Renal cortex interstitium (tissue), 11 donors: ENCODE data around the gene NOSIP. TPM values are rescaled to one million over a fixed set of nuclear protein-coding genes. Genes with fewer than 3 reads are reported as not detected.

Experiments
- DNase-seq, 11 donors: peaks; one replicate each; pipeline ENCODE4 v3.0.0-alpha.2; 2013; ENCODE audit warnings: low read depth in 9 of 11, low spot score in 4 of 11; ENCODE audit errors: extremely low read depth in 1 of 11
- polyA plus RNA-seq, 3 donors: library from polyadenylated mRNA; unstranded; fragments of 120-200 nt; gene quantifications; one replicate each; pipeline ENCODE4 v1.2.1, GENCODE V29; 2013; ENCODE audit not compliant: insufficient read length in 3 of 3

NOSIP gene
- polyA plus RNA-seq, 3 donors = 61.9 to 75.9 (median 67.5) TPM

DNA sequence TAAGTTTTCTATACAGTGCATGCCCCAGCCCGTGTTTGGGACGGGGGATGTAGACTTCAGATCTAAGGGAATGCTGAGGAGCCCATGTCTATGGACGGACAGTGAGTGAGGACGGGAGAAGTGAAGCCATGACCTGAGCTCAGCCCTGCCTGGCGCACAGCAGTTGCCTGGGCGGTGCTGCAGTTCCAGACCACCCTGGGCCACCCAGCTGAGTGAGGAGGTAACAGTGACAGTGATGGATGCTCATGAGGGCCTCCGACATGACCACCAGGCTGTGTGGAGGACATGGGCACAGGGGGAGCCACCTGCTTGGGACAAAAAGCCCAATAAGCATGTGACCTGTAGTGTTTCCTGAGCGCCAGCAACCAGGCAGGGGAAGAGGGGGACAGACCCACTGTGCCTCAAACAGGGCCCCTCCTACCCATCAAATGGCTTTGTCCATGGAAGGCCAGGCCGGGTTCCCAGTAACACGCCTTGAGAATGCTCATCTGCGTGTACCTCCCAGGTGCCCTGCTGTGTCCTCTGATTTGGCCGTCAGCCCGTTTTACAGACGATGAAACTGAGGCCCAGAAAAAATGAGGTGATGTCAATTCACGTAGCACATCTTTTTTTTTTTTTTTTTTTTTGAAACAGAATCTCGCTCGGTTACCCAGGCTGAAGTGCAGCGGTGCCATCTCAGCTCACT is 22.6 kb downstream of the NOSIP start:
- DNase-seq = no peak

DNA sequence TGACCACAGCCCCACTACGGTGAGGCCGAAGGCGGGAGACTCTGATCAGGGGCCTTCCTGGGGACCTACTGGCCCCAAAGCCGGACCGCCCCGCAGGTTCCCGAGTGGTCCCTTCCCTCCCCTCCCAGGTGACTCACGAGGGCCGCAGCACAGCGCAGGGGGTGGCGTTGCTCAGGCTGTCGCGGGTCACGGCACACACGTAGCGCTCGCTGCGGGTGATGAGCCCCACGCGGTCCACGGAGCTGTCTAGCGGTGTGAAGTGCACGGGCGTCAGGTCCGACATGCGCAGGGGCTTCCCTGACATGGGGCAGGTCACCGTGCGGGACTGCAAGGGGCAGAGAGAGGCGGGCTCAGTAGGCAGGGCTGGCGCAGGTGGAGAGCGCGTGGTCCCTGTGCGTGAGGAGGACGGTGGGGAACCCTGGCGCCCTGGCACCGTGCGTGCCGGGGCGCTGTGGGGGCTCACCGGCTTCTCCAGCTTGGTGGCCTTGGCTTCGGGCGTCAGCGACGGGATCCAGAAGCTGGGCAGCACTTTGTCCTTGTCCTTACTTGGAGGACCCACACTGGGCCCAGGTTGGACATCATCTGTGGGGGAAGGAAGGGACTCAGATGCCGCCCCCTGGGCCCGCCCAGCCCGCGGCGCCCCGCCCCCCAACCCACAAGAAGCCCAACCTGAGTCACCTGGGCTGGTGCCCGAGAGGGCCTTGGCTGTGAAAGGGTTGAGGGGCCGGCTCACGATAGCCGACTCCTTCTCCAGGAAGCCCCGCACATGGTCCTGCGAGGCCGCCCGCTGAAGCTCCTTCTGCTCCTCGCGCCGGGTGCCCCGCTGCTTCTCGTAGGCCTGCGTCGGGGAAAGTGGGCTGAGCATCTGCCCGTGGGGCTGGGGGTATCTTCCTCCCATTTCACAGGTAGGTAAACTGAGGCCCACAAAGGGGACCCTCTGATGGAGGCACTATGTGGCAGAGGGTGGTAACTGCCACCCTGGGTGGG is 23.7 kb downstream of the NOSIP start:
- no peak for DNase-seq

DNA sequence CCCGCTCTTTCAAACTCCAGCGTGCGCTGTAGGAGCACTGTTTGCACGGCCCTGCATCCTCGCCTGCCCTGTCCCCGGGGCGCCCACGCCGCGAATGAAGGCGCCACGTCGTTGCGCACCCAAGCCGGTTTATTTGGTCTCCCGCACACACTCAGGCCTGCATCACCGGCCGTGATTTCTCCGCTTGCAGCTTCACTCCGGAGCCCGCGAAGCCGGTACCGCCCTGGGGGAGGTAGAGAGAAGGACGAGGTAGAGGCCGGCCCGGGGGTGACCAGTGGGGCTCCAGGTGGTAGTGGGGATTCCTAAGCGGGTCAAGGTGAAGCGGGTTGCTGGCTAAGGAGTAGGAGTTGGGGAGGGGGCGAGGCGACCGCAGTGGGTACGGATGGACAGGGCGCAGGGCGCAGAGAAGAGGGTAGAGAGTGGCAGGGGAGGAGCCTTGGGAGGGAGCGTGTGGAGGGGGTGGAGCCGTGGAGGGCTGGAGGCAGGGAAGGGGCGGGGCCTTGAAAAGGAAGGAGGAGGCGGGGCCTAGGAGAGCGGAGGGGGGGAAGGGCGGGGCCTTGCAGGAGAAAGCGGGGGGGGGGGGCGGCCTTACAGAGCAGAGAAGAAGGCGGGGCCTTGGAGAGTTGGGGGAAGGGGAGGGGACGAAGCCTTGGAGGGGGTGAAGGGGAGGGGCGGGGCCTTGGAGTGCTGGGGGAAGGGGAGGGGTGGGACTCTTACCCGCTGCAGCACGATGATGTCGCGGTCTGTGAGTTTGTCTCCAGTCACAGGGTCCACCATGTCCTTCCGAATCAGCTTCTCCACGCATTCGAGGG is 24.6 kb downstream of the NOSIP start:
- DNase-seq = peak in 3 of 11 donors; percentile 44 to 56 (median 44)

DNA sequence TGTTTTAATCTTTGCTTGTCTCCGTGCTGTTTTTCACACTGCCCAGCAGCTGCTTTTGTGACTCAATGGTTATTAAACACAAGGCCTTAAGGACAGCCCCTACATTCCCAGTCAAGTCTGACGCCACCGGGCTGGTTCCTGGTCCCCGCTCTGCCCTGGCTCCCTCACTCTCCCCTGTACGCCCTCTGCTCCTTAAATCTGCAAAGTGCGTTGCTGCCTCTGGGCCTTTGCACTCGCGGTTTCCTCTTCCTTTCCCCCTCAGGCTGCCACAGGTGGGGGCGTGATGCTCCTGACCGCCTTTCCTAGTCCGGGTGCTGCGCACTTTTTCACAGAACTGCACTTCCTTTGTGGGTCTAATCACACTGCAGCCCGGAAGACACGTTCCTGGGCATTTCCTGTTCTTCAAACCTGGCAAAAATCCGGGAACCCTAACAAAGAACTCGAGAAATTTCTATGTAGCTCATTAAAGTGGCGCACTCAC is 25.6 kb downstream of the NOSIP start:
- no peak for DNase-seq

DNA sequence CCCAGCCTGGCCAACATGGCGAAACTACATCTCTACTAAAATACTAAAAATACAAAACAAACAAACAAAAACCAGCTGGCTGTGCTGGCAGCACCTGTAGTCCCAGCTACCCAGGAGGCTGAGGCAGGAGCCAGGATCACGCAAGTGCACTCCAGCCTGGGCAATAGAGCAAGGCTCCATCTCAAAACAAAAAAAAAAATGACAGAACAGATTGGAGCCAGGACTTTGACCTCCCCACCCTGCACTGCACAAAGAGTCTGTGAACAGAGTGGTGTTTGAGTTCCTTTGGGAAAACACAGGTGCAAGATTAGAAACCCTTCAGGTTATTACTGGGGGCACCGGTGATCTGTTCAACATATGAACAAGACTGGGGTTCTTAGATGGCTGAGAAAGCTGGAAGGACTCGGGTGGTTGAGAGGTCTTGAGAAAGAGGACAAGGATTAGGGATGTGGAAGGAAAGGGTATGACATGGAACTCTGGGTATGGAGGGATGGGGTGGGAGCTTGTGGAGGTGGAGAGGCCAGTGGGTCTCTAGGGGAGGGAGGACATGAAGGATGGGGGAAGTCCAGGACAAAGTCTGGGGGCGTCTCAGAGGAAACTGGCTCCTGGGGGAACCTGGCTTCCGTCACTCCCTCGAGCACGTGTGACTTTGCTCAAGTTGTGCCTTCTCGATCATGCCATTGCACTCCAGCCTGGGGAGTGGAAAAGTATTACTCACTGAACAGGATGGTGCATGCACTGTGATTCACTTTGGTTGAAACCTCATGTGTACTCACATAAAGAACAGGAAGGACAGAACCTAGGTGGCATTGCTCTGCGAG is 26.7 kb downstream of the NOSIP start:
- no peak for DNase-seq

DNA sequence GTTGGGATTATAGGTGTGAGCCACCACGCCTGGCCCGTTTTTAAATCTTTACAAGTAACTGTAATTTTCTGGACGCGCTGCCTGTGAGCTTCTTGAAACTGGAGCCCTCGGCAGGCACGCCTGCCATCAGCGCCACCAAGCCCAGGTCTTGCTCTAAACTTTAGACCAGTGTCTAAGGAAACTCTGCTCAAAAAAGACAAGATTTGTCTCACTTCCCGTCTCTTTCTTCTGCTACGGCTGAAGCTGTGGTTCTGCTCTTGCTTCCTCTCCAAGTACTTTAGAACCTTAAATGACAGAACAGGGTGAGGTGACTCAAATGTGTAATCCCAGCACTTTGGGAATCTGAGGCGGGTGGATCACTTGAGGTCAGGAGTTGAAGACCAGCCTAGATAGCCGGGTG is 27.6 kb downstream of the NOSIP start:
- no peak for DNase-seq

DNA sequence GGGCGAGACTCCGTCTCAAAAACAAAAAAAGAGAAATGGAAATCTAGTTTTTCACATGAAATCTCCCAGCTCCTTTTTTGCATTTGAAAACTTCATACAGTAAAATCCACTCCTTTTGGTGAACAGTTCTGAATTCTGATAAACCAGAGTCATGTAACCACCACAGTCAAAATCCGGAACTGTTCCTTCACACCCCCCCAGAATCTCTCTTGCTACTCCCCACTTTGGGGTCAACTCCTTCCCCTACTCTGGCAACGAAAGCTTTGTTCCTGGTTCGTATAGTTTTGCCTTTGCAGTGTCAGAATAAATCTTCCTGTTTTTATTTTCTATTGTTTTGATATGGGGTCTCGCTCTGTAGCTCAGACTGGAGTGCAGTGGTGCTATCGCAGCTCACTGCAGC is 28.8 kb downstream of the NOSIP start:
- no peak for DNase-seq

DNA sequence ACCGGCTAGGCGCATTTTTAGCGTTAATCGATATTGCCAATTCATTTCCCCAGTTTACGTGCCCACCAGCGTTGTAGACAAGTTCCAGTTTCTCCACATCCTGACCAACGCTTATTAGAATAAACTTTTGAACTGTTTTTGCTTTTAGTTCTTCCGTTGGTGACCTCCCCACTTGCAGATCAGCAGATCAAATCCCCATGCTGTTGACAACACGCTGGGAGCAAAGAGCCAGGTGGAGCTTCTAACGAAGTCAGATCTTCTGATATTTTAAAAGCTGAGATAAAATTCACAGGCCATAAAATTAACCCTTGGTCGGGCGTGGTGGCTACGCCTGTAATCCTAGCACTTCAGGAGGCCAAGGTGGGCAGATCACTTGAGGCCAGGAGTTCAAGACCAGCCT is 31.3 kb downstream of the NOSIP start:
- no peak for DNase-seq

DNA sequence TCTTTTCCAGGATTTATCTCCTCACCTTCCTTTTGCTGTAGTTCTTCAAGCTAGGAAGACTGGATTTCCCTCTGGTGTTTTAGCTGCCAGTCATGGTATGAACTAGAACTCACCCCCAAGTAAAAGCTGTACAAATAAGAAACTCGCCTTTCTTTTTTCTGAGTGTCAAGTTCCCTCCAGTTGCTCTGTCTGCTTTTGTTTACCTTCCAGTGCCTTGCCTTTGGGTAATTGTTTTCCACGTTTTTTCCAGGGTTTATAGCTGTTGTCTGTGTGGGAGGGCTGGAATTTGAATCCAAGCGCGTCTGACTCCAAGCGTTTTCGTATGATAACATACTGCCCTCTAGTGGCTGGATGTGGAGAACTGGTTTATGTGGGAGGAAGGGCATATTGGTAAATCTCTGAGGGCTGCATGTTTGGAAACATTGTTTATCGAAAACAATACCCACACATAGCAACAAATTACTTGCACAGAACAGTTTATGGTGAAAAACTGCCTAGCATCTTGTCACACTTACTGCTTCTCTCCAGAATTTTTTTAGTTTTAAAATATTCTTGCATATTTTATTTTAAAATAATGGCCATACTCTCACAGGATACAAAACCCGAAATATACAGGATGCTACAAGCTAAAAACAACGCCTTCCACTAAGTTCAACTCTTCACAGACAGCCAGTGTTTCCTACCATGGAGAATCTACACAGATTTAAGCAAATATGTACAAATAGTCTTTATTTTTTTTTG is 33.4 kb downstream of the NOSIP start:
- DNase-seq = peak; percentile 88 to 97 (median 92)

DNA sequence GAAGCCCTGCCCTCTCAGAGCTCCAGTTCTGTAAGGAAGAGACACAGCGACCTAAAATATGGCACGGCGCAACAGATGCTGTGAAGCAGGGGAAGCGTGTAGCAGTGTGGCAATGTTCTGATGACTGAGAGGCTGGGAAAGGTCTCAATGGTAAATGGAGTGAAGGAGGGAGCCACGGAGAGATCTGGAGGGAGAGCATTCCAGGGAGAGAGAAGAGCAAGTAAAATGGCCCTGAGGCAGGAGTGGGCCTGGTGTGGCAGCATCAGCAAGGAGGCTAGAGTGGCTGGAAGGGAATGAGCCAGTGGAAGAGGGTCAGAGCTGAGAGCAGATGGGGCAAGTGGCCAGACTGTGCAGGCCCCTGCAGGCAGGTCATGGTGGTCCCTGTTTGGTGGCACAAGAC is 36.2 kb downstream of the NOSIP start:
- DNase-seq = no peak

DNA sequence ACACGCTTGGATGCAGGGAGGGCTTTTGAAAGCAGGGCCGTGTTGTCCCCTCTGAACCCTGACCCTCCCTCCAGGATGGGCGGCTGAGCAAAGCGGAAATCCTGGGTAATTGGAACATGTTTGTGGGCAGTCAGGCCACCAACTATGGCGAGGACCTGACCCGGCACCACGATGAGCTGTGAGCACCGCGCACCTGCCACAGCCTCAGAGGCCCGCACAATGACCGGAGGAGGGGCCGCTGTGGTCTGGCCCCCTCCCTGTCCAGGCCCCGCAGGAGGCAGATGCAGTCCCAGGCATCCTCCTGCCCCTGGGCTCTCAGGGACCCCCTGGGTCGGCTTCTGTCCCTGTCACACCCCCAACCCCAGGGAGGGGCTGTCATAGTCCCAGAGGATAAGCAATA is 37.3 kb downstream of the NOSIP start:
- no peak for DNase-seq

DNA sequence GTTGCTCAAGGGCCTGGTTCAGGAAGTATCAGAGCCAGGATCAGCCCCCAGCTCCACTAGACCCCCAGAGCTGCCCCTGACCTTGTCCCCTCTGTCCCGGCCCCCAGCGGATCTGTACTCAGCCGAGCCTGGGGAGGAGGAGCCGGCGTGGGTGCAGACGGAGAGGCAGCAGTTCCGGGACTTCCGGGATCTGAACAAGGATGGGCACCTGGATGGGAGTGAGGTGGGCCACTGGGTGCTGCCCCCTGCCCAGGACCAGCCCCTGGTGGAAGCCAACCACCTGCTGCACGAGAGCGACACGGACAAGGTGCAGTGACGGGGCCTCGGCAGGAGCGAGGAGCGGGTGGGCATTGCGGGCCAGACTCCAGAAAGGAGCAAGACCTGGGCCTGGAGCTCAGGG is 37.9 kb downstream of the NOSIP start:
- DNase-seq = no peak

DNA sequence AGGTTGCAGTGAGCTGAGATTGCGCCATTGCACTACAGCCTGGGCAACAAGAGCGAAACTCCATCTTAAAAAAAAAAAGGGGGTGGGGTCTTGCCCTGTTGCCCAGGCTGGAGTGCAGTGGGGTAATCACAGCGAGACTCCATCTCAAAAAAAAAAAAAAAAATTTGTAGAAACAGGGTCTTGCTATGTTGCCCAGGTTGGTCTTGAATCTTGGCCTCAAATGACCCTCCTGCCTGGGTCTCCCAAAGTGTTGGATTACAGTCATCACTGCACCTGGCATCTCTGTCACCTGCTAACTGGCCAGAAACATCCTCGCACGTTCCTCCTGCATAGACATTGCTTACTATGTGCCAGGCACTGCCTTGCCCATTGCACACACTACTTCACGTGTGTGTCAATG is 38.4 kb downstream of the NOSIP start:
- DNase-seq = no peak

DNA sequence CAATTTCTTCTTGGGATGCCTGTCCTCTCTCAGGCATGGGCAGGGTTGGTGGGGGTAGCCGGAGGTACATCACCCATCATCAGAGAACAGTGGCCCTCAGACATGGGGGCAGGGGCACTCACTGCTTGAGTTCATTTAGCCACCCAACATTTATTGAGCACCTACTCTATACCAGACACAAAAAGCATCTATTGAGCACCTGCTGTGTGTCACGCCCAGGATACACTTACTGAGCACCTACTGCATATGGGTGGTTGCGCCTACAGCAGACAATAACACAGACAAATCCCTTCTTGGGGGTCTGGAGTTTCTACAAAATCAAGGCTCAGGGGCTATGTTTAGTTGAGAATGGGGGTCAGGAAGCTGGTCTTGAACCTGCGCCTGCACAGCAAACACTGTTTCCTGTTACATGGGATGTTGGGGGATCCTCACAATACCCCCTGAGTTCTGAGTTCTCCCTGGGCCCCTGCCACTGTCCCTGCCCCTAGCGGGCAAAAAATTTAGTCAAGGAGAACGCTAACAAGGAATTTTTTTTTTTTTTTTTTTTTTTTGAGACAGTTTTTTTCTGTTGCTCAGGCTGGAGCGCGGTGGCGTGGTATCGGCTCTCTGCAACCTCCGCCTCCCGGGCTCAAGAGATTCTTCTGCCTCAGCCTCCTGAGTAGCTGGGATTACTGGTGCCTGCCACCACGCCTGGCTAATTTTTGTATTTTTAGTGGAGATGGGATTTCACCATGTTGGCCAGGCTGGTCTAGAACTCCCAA is 41.0 kb downstream of the NOSIP start:
- no peak for DNase-seq

DNA sequence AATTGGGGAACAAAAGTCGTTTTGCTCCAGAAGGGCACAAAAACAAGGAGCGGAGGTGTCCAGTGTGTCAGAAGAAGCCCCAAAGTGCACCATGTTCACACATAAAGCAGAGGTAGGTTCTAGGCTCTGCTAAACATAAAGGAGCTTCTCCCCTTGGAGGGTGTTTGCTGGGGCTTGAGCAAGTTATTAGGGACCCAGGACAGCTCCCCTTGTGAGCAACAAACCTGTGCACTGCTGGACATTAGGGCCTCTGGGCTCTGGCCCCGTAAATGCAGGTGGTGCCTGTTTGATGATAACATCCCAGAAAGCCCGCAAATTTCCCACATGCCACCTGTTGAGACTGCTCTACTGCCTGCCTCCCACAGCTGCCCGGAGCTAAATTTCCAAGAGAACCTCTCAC is 41.7 kb downstream of the NOSIP start:
- no peak for DNase-seq

DNA sequence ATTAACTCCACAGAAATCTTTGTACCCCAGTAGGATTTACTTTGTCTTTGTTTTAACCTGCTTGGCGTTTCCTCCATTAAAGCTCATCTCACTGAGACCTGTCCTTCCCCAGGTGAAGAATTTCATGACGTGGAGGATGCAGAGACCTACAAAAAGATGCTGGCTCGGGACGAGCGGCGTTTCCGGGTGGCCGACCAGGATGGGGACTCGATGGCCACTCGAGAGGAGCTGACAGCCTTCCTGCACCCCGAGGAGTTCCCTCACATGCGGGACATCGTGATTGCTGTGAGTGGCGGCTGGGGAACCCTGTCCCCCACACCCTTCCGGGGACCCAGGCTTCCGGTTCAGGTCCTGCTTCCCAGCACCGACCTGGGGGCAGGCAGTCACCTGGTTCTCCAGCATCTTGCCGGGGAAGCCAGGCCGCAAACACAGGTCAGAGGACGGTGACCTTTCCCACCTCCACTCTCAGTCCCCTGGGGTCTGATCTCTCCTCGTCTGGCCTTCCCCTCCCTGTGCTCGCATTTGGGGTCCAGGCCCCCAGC is 43.4 kb downstream of the NOSIP start:
- DNase-seq = no peak
